ENCODE data around the gene YY1. TPM values are rescaled to one million over a fixed set of nuclear protein-coding genes. Genes with fewer than 3 reads are reported as not detected.

Gene YY1
- total and polyA plus RNA-seq, 2 of the 4 experiments (the other 2 are of a cell fraction) = 21.7 to 29.9 TPM

DNA sequence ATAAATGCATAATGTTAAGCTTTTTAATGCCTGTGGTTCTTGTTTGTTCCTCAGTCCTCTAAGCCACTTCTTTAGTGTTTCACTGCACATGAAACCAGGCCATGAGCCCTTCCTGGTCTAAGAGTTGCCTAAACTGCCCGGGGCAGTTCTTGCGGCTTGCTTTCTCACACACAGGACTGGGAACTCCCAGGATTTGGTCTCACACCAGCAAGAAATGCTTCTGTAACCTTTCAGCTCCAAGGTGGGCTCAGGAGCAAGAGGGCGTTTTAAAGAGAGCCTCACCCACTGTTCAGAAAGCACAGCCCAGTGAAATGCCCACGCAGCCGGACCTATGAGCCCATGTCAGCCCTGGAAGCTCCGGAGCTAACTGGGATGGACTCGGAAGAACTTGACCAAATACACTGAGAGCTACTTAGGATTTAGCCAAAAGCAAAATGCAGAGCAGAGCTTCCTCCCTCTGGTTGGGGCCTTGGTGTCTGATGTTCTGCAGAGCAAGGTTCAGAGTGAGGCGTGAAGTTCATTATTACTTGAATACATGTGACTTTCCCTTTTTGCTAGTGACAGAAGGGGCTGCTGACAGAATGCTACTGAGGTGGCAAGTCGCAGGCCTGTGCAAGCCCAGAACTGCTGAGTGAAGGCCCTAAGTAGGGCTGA, 43.9 kb downstream of the YY1 start:
- no peak overlapping the region for H3K4ac ChIP-seq (ENCODE audit: low read depth, low read length)
- H3K4me1 ChIP-seq (ENCODE audit: control insufficient read depth, insufficient read depth, low read length) = peaks cover 14% of the 10 kb centered on the region
- peaks cover 20 to 82% of the 10 kb centered on the region in 2 experiments for H3K79me1 ChIP-seq (ENCODE audit: low read depth in 1 of 2, low read length in 2 of 2)
- no peak overlapping the region for H4K8ac ChIP-seq (ENCODE audit: low read depth in 2 of 2, low read length in 2 of 2)
- H2AK5ac ChIP-seq (ENCODE audit: low read depth, low read length) = no peak overlapping the region
- no peak overlapping the region for H2BK20ac ChIP-seq (ENCODE audit: low read depth, low read length)
- no peak overlapping the region for H3K23ac ChIP-seq (ENCODE audit: low read depth, low read length)
- no peak overlapping the region for H2AK9ac ChIP-seq (replicated peaks; ENCODE audit: low read depth, low read length, poor library complexity)
- no peak overlapping the region for H3K4me3 ChIP-seq (ENCODE audit: insufficient read depth, low read depth, low read length)
- no peaks in the 10 kb centered on the region for H3K27me3 ChIP-seq (ENCODE audit: control insufficient read depth, insufficient read depth, low read length)
- H3K9me3 ChIP-seq (ENCODE audit: control insufficient read depth, insufficient read depth, low read length) = no peaks in the 10 kb centered on the region
- no peak for ATAC-seq (ENCODE audit: low read depth)
- dilution Hi-C loops (cut with HindIII; ENCODE audit: low sequenced_read_pairs, unreplicated experiment) (no loop called here), in situ Hi-C loops (cut with MboI; ENCODE audit: low sequenced_read_pairs) (no loop called here), intact Hi-C loops (cut with micrococcal nuclease) (no loop called here)
- no peak overlapping the region for H3K4me2 ChIP-seq (ENCODE audit: low read depth, low read length)
- no peak overlapping the region for H2BK5ac ChIP-seq (ENCODE audit: low read depth, low read length, poor library complexity, severe bottlenecking)
- no peak overlapping the region for H3K56ac ChIP-seq (ENCODE audit: extremely low read depth, insufficient read depth, low read length)
- H2AFZ ChIP-seq (replicated peaks; ENCODE audit: low read length, poor library complexity) = no peak overlapping the region
- H3K36me3 ChIP-seq (ENCODE audit: control insufficient read depth, insufficient read depth, low read length) = peaks cover 16% of the 10 kb centered on the region; the same call in 1 of the 2 replicates
- H3K9ac ChIP-seq (ENCODE audit: low read depth, low read length) = no peak overlapping the region
- no peak overlapping the region for H3K18ac ChIP-seq (ENCODE audit: low read depth, low read length)
- no peak overlapping the region for H2BK15ac ChIP-seq (ENCODE audit: low read depth, low read length)
- no TSS peak for BruUV-seq (replicated peaks)
- ChIA-PET CTCF (interaction anchor here (1.0 kb wide), 1 partner anchor 95 kb away, joined by 3 read pairs; no protein-coding TSS in a partner anchor), POLR2A (ENCODE audit: unreplicated experiment) (no interaction called here)
- WGBS, 2 experiments (ENCODE audit: extremely low coverage in 2 of 2, insufficient read length in 1 of 2) = 98% methylated on average over 6 of the region's 9 CpGs; no CpG with 5 or more reads in 1 of the 2 experiments
- peaks cover 22% of the 10 kb centered on the region for H3K9me1 ChIP-seq (ENCODE audit: insufficient read depth, low read length)
- H4K20me1 ChIP-seq (ENCODE audit: insufficient read depth, low read length) = peaks cover 35% of the 10 kb centered on the region
- no peak overlapping the region for H4K91ac ChIP-seq (ENCODE audit: insufficient read depth, low read depth, low read length)
- no peak for DNase-seq
- no peak overlapping the region for H3K27ac ChIP-seq (ENCODE audit: insufficient read depth, low read length)
- no peak overlapping the region for H2BK120ac ChIP-seq (ENCODE audit: low read depth, low read length)
- H4K5ac ChIP-seq (ENCODE audit: low read depth, low read length) = no peak overlapping the region
- TF ChIP-seq CHD1 (IDR thresholded peaks at IDR 0.05; ENCODE audit: low read depth, low read length) (no peak), RCOR1 (IDR thresholded peaks at IDR 0.05; ENCODE audit: insufficient replicate concordance, low read length) (no peak), POLR2A (IDR thresholded peaks at IDR 0.05; ENCODE audit: low read depth, low read length) (no peak), RFX5 (IDR thresholded peaks at IDR 0.05; ENCODE audit: low read depth, low read length) (no peak), FOS (IDR thresholded peaks at IDR 0.05; ENCODE audit: low read depth, low read length) (no peak), MAFK (IDR thresholded peaks at IDR 0.05; ENCODE audit: low read depth, low read length) (no peak), NFE2L2 (IDR thresholded peaks at IDR 0.05; ENCODE audit: low read depth, low read length) (no peak), RAD21 (IDR thresholded peaks at IDR 0.05; ENCODE audit: low read length) (no peak), SMC3 (IDR thresholded peaks at IDR 0.05; ENCODE audit: low read depth, low read length) (no peak), CEBPB (IDR thresholded peaks at IDR 0.05; ENCODE audit: low read depth, low read length) (no peak), BHLHE40 (IDR thresholded peaks at IDR 0.05; ENCODE audit: low read depth, low read length) (no peak), MAZ (IDR thresholded peaks at IDR 0.05; ENCODE audit: borderline replicate concordance, low read depth, low read length) (no peak), MXI1 (IDR thresholded peaks at IDR 0.05; ENCODE audit: borderline replicate concordance, low read depth, low read length) (no peak)
- TF ChIP-seq, protein P1, sequence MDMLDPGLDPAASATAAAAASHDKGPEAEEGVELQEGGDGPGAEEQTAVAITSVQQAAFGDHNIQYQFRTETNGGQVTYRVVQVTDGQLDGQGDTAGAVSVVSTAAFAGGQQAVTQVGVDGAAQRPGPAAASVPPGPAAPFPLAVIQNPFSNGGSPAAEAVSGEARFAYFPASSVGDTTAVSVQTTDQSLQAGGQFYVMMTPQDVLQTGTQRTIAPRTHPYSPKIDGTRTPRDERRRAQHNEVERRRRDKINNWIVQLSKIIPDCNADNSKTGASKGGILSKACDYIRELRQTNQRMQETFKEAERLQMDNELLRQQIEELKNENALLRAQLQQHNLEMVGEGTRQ (IDR thresholded peaks at IDR 0.05; ENCODE audit: low read depth, low read length) = no peak
- TF ChIP-seq, protein P2, sequence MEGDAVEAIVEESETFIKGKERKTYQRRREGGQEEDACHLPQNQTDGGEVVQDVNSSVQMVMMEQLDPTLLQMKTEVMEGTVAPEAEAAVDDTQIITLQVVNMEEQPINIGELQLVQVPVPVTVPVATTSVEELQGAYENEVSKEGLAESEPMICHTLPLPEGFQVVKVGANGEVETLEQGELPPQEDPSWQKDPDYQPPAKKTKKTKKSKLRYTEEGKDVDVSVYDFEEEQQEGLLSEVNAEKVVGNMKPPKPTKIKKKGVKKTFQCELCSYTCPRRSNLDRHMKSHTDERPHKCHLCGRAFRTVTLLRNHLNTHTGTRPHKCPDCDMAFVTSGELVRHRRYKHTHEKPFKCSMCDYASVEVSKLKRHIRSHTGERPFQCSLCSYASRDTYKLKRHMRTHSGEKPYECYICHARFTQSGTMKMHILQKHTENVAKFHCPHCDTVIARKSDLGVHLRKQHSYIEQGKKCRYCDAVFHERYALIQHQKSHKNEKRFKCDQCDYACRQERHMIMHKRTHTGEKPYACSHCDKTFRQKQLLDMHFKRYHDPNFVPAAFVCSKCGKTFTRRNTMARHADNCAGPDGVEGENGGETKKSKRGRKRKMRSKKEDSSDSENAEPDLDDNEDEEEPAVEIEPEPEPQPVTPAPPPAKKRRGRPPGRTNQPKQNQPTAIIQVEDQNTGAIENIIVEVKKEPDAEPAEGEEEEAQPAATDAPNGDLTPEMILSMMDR (conservative IDR thresholded peaks at IDR 0.05; ENCODE audit: low read depth, low read length) = no peak
- TF ChIP-seq, protein P3, sequence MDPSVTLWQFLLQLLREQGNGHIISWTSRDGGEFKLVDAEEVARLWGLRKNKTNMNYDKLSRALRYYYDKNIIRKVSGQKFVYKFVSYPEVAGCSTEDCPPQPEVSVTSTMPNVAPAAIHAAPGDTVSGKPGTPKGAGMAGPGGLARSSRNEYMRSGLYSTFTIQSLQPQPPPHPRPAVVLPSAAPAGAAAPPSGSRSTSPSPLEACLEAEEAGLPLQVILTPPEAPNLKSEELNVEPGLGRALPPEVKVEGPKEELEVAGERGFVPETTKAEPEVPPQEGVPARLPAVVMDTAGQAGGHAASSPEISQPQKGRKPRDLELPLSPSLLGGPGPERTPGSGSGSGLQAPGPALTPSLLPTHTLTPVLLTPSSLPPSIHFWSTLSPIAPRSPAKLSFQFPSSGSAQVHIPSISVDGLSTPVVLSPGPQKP (IDR thresholded peaks at IDR 0.05; ENCODE audit: borderline replicate concordance, low read depth, low read length) = no peak
- H3K14ac ChIP-seq (replicated peaks; ENCODE audit: low read depth, low read length) = no peak overlapping the region
